GM11168 (cell line): Measurements from ENCODE around the gene TRIM31.

Experiments
- in situ Hi-C: fragments of 300-500 bp; cut with MboI; formaldehyde crosslinking; loops from one replicate; pipeline ENCODE4 v1.12.0; 2022; ENCODE audit warnings: low sequenced_read_pairs; ENCODE audit not compliant: unreplicated experiment

Gene TRIM31, protein sequence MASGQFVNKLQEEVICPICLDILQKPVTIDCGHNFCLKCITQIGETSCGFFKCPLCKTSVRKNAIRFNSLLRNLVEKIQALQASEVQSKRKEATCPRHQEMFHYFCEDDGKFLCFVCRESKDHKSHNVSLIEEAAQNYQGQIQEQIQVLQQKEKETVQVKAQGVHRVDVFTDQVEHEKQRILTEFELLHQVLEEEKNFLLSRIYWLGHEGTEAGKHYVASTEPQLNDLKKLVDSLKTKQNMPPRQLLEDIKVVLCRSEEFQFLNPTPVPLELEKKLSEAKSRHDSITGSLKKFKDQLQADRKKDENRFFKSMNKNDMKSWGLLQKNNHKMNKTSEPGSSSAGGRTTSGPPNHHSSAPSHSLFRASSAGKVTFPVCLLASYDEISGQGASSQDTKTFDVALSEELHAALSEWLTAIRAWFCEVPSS

GRCh38 chr6:30113003-30113759 is at the start of gene TRIM31:
TRIM31 (minus strand) TSS chr6:30113090; CDS start chr6:30112805, 285 bp downstream.
- in situ Hi-C loops, result no loop called here

DNA sequence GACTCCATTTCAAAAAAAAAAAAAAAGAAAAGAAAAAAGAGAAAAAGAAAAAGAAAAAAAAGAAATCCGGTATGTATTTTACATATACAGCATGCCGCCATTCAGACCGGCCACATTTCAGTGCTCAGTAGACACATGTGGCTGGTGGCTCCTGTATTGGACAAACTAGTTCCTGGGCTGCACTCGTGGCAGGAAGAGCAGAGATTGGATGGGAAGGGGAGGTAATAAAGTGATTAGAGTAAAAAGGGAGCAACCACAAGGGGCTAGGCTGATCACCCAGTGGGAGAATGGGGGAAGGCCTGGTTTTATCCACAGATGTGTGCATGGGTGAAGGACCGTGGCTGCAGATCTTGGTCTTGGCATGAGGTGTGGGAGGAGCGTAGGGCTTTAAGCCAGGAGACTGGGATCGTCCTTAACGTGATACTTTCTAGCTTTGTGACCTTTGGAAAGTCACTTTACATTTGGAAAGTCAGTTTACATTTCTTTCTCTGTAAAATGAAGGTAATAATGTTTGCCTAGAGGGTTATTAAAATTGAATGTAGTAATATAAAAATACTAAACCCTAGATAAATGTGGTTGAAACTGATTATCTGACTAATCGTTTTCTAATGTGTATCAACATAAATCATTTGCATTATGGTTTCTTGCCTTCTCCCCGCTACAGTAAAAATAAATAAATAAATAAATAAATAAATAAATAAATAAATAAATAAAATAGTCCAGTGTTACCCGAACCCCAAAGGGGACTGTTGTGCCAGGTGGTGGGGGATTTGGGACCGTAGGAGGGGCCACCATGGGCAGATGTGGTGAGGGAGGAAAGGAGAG is 49.6 kb upstream of the TRIM31 start:
- in situ Hi-C loops, result loop anchor here (5.0 kb wide), 1 partner anchor 60 kb away; no protein-coding TSS in a partner anchor

DNA sequence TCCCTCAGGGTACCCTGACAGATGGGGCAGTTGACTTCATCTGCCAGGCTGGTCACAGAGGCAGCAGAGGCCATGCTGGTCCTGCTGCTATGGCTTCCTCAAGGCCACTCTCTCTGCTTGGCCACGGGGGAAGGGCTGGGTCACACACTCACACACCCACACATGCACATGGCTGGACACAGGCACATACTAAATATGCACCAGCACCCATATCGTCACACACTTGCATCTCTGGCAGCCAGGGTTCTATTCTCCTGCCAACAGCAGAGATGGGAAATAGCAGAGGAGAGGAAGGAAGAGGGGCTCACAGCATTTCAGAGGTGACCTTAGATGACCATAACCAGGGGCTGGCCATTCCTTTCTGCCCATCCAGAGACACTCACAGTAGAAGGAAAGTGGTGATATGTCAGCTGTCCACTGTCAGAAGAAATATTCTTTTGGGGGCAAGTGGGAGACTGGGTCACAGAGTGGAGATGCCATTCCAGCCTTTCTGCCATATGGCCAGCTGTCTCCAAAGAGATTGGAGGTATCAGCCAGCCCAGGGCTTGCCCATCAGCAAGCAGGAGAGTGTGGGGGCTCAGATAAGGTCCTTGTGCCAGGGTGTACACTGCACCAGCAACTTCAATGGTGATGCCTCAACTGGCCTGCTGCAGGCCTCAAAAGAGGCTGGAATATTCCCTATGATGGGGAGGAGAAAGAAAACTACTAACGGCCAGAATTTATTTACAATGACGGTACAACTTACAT is 48.1 kb upstream of the TRIM31 start, which contains the start of gene TRIM10:
TSS of gene TRIM10 (minus strand) at position 427 of the 747 bp plus-strand sequence. CDS start at position 74, 353 bp downstream.
- in situ Hi-C loops, result loop anchor here (5.0 kb wide), 1 partner anchor 59 kb away; no protein-coding TSS in a partner anchor

- in situ Hi-C loops, result loop anchor here (5.0 kb wide), 1 partner anchor 58 kb away; no protein-coding TSS in a partner anchor
Observed at GRCh38 chr6:30160008-30160784, 47.3 kb upstream of the TRIM31 start.

DNA sequence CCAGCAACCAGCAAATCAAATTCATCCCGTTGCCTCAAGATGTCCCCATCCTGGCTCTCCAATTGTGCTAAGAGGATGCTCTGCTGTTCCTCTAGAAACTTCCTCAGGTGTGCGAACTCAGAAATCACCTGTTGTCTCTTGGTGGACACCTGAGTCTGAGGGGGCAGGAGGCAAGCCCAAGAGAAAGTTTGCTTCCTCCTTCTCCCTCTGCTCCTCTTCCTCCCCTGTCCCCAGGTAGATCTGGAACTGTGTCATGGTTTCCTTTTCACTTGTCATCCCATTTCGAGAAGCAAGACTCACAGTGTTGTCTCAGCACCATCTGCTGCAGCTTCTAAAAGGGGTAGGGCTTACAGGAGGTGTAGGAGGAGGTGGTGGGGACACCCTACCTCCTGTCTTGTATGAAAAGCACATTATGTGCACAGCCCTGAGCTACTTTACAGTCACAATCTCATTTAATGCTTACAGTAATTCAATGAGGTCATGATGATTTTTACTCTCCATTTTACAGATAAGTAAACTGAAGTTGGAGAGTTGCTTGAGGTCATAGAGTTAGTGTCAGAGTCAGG is 45.7 kb upstream of the TRIM31 start:
- in situ Hi-C loops, result no loop called here

DNA sequence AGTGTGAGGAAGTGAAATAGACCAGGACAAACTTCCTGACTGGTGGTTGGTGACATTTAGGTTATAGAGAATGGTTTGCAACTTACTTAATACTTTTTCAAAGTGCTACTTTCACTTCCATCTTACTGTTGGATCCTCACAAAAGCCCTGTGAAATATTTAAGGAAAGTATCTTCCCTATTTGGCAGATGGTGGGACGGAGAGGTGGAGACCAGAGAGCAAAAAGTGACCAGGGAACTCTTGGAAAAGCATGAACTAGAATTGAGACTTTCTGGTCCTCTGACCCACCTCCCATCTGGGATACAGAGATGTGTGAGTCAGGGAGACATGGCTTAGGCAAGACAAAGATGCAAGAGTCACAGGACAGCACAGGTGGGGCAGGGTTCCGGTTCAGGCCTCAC is 45.1 kb upstream of the TRIM31 start:
- in situ Hi-C loops, result no loop called here

DNA sequence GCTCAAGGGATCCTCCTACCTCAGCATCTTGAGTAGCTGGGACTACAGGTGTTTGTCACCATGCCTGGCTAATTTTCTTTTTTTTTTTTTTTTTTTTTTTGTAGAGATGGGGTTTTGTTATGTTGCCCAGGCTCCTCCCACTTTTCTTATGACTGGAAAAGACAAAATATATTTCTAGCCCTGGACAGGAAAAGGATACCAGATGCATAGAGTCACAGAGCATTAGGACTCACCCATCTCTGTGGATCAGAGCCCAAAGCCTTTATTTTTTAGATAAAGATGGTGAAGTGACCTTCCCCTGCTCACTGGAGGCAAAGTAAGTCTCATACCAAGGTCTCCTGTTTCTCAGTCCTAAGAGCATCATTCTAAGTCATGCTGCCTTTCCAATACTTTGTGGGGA is 44.7 kb upstream of the TRIM31 start:
- in situ Hi-C loops, result no loop called here

GRCh38 chr6:30156774-30157173 is 43.9 kb upstream of the TRIM31 start:
- in situ Hi-C loops, result no loop called here

GRCh38 chr6:30156262-30156599 is 43.3 kb upstream of the TRIM31 start:
- in situ Hi-C loops, result no loop called here

DNA sequence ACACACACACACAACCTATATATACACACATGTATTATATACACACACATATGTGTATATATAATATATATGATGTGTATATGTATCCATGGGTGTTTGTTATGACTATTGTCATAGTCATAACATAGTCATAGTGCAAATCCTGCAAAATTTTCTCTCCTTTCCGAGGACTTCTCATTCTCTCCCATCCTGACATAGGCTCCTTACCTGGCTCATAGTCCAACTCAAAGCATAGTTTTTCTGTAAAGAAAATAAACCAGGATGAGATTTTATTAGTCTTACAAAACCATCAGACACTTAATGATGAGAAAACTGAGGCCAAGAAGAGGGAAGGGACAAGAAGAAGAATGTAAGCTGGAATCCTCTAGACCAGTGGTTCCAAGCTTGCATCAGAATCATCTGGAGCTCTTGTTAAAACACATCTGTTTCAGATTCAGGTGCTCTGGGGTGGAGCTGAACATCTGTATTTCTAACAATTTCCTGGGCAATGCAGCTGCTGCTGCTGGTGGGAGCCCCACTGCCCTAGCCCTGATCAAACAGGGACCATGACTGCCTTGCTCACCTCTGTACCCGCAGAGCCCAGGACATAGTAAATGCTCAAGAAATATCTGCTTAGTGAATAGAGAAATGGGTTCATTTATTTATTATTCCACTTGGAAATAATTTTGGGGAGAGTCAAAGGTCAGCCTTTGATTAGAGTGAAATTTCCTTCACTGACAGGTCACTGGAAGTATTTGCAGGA is 42.8 kb upstream of the TRIM31 start:
- in situ Hi-C loops, result no loop called here

- in situ Hi-C loops, result no loop called here
Observed at GRCh38 chr6:30154709-30155519, 42.0 kb upstream of the TRIM31 start.

DNA sequence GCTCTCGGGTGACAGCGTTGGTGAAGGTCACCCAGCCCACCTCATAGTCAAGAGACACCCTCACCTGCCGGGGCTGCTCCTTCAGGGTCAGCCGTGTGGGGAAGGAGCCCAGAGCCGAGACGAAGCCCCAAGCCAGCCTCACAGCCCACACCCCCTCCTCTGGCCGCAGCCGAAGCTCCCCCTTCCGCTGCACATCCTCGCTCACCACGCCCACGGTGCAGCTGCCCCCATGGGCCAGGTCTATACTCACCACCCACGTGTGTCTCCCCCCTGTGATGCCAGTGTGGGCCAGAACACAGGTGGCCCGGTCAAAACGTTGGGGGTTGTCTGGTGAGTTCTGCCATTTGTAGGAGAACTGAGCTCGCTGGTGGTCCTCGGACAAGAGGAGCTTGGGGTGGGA is 41.2 kb upstream of the TRIM31 start:
- in situ Hi-C loops, result no loop called here

DNA sequence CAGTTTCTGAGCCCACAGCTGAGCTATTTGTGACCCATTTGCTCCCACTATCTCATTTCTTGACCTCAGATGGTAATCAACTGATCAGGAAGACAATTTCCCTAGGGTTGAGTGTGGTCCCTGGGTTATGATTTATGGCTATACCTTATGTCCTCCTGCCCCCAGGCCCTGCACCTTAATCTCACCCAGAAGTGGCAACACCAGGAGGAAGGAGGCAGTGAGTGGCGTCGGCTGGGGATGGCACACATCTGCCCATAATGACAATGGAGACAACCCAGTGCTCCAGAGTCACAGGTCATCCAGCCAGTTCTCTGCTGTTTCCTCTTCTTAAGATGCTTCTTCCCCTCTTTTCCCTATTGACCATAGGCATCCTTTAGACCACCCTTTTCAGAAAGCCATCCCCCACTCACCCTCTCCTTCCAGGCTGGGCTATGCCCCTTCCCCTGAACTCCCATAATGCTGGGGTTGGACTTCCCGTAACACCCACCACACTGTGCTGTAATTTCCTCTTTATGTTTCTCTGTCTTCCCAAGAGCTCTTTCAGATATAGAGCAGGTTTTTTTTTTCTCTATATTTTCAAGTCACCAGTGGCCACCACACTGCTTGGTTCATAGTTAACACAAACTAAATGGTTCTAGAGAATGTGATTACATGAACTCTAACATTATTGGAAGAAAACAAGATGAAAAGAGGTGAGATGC is 40.2 kb upstream of the TRIM31 start:
- in situ Hi-C loops, result no loop called here

GRCh38 chr6:30152016-30152673 is 39.3 kb upstream of the TRIM31 start:
- in situ Hi-C loops, result no loop called here

- in situ Hi-C loops, result no loop called here
Observed at GRCh38 chr6:30151580-30151979, 38.7 kb upstream of the TRIM31 start.
